SK-N-SH (cell line): ENCODE results near the gene UCHL5. TPM values are rescaled to one million over a fixed set of nuclear protein-coding genes. Genes with fewer than 3 reads are reported as not detected.

Experiments
- CTCF ChIA-PET: fragments of 300-600, 350-600 bp; formaldehyde crosslinking; extraction: SDS; loops from one replicate; lab custom pipeline; 2021; lab: Yijun Ruan, JAX
- POLR2A ChIA-PET: fragments of 350-600 bp; sonication (Branson Sonifier 250); formaldehyde crosslinking; extraction: SDS; loops from one replicate; lab custom pipeline; 2020; ENCODE audit warnings: antibody characterized with exemption, inconsistent platforms; lab: Yijun Ruan, JAX
- DNase-seq: peaks from one replicate; pipeline ENCODE4 v3.0.0; 2012
- H2AFZ ChIP-seq: fragments of 200-600 bp; sonication (generic); 2 replicates; pipeline ENCODE4 v1.8.1; 2016; ENCODE audit warnings: antibody characterized with exemption, mild to moderate bottlenecking, low read depth
- H3F3A ChIP-seq: fragments of 200-600 bp; sonication (generic); replicated peaks from 2 replicates; pipeline ENCODE3; 2016; ENCODE audit warnings: antibody characterized with exemption, mild to moderate bottlenecking; ENCODE audit not compliant: insufficient read depth
- H3K27ac ChIP-seq, 2 experiments: fragments of 200-500 bp in 1 of 2; fragments of 200-600 bp in 1 of 2; sonication (Bioruptor generic) in 1 of 2; sonication (generic), shearing (Covaris generic) in 1 of 2; 2 replicates each; pipeline versions ENCODE4 v1.5.1 to v1.6.1; 2014 to 2016; ENCODE audit warnings: low read depth in 2 of 2, inconsistent platforms in 1 of 2, low read length in 1 of 2, mild to moderate bottlenecking in 1 of 2, mixed read lengths in 1 of 2
- H3K27me3 ChIP-seq: fragments of 200-600 bp; sonication (generic), shearing (Covaris generic); 2 replicates; pipeline ENCODE4 v1.6.1; 2016; ENCODE audit warnings: mixed run types; ENCODE audit not compliant: insufficient read depth
- H3K36me3 ChIP-seq, 2 experiments: fragments of 200-500 bp in 1 of 2; fragments of 200-600 bp in 1 of 2; sonication (Bioruptor generic) in 1 of 2; sonication (generic) in 1 of 2; replicated peaks in 1 of 2; 2 replicates each; pipeline versions ENCODE3 to v1.5.1; 2014 to 2016; ENCODE audit warnings: low read length in 1 of 2, mild to moderate bottlenecking in 1 of 2; ENCODE audit not compliant: insufficient read depth in 2 of 2, control insufficient read depth in 1 of 2
- H3K4me1 ChIP-seq, 2 experiments: fragments of 200-500 bp in 1 of 2; fragments of 200-600 bp in 1 of 2; sonication (Bioruptor generic) in 1 of 2; sonication (generic), shearing (Covaris generic) in 1 of 2; 2 replicates each; pipeline versions ENCODE4 v1.5.1 to v1.6.1; 2014 to 2016; ENCODE audit warnings: low read depth in 1 of 2, low read length in 1 of 2, mixed run types in 1 of 2; ENCODE audit not compliant: insufficient read depth in 2 of 2, control insufficient read depth in 1 of 2
- H3K4me2 ChIP-seq: fragments of 200-600 bp; sonication (generic), shearing (Covaris generic); 2 replicates; pipeline ENCODE4 v1.6.1; 2017; ENCODE audit warnings: mixed run types
- H3K4me3 ChIP-seq, 2 experiments: fragments of 200-500 bp in 1 of 2; fragments of 200-600 bp in 1 of 2; sonication (Bioruptor generic) in 1 of 2; sonication (generic), shearing (Covaris generic) in 1 of 2; 2 replicates each; pipeline versions ENCODE4 v1.5.1 to v1.8.1; 2014 to 2016; ENCODE audit warnings: low read depth in 2 of 2, inconsistent platforms in 1 of 2, low read length in 1 of 2, mild to moderate bottlenecking in 1 of 2, mixed read lengths in 1 of 2, moderate library complexity in 1 of 2
- H3K79me2 ChIP-seq: fragments of 200-600 bp; sonication (generic); 2 replicates; pipeline ENCODE4 v1.8.1; 2017; ENCODE audit warnings: mild to moderate bottlenecking; ENCODE audit not compliant: insufficient read depth
- H3K9ac ChIP-seq: fragments of 200-600 bp; sonication (generic); 2 replicates; pipeline ENCODE4 v1.6.1; 2017; ENCODE audit warnings: mixed run types
- H3K9me2 ChIP-seq: fragments of 200-600 bp; sonication (generic); 2 replicates; pipeline ENCODE4 v1.6.1; 2017; ENCODE audit warnings: mixed run types
- H3K9me3 ChIP-seq: fragments of 200-600 bp; sonication (generic); 2 replicates; pipeline ENCODE4 v1.6.1; 2017; ENCODE audit warnings: mixed run types, mild to moderate bottlenecking, moderate library complexity
- H4K20me1 ChIP-seq: fragments of 200-600 bp; sonication (generic); 2 replicates; pipeline ENCODE4 v1.6.1; 2017; ENCODE audit warnings: mild to moderate bottlenecking, mixed run types; ENCODE audit not compliant: insufficient read depth
- CHD2 ChIP-seq: fragments of 150-350 bp; IDR thresholded peaks from 2 replicates; pipeline ENCODE4 v1.6.1; 2018; ENCODE audit warnings: low read length; ENCODE audit not compliant: partially characterized antibody
- CTCF ChIP-seq: fragments of 200-600 bp; sonication (generic); IDR thresholded peaks from 2 replicates; pipeline ENCODE4 v1.6.1; 2017; ENCODE audit warnings: antibody characterized with exemption, mild to moderate bottlenecking, moderate library complexity
- ELF1 ChIP-seq: IDR thresholded peaks from 2 replicates; pipeline ENCODE4 v1.4.0; 2012
- EZH2phosphoT487 ChIP-seq: fragments of 200-600 bp; sonication (generic); IDR thresholded peaks from 2 replicates; pipeline ENCODE4 v1.6.1; 2017; ENCODE audit warnings: low read depth, mixed run types, mild to moderate bottlenecking, antibody characterized with exemption, moderate library complexity, borderline replicate concordance
- FOXJ3 ChIP-seq: sonication (generic); formaldehyde crosslinking; IDR thresholded peaks from 2 replicates; pipeline ENCODE4 v1.5.1; 2020; ENCODE audit warnings: mild to moderate bottlenecking, missing genetic modification reagents
- GABPA ChIP-seq: IDR thresholded peaks from 2 replicates; pipeline ENCODE4 v1.4.0; 2012; ENCODE audit warnings: low read depth, mild to moderate bottlenecking
- IRF3 ChIP-seq: fragments of 150-350 bp; IDR thresholded peaks from 2 replicates; pipeline ENCODE4 v1.6.1; 2016; ENCODE audit warnings: mild to moderate bottlenecking, low read depth, low read length
- MAX ChIP-seq: IDR thresholded peaks from 2 replicates; pipeline ENCODE4 v1.4.0; 2012; ENCODE audit warnings: low read depth
- MXI1 ChIP-seq: IDR thresholded peaks from 2 replicates; pipeline ENCODE4 v1.6.1; 2012; ENCODE audit warnings: mild to moderate bottlenecking, low read depth, low read length, improper control_type of control experiment
- POLR2AphosphoS5 ChIP-seq: IDR thresholded peaks from 2 replicates; pipeline ENCODE4 v1.6.1; 2012; ENCODE audit warnings: low read depth, low read length
- RCOR1 ChIP-seq: fragments of 150-350 bp; IDR thresholded peaks from 2 replicates; pipeline ENCODE4 v1.6.1; 2017; ENCODE audit warnings: antibody characterized with exemption, low read length
- TEAD4 ChIP-seq: IDR thresholded peaks from 2 replicates; pipeline ENCODE4 v1.4.0; 2012; ENCODE audit warnings: mild to moderate bottlenecking, borderline replicate concordance; ENCODE audit not compliant: insufficient read depth
- USF1 ChIP-seq: IDR thresholded peaks from 2 replicates; pipeline ENCODE4 v1.4.0; 2012; ENCODE audit warnings: low read depth, borderline replicate concordance
- USF2 ChIP-seq: fragments of 150-350 bp; IDR thresholded peaks from 2 replicates; pipeline ENCODE4 v1.6.1; 2017; ENCODE audit warnings: antibody characterized with exemption, low read length, low read depth, borderline replicate concordance
- ZBTB33 ChIP-seq: IDR thresholded peaks from 2 replicates; pipeline ENCODE4 v1.4.0; 2012; ENCODE audit warnings: low read depth, borderline replicate concordance
- WGBS: methylation state at CpG from one replicate; pipeline ENCODE4 v1.1.6; 2017; ENCODE audit warnings: low lambda C conversion rate; 5-methylcytosine and 5-hydroxymethylcytosine counted together
- polyA plus RNA-seq, 3 experiments: library from polyadenylated mRNA; depleted of rRNA; stranded (reverse); fragments of >200 nt; gene quantifications; 2 replicates each; pipeline ENCODE4 v1.2.3, GENCODE V29; 2012

Gene UCHL5
- polyA plus RNA-seq, 1 of the 3 experiments (the other 2 are of a cell fraction) = 14.9 TPM

GRCh38 chr1:193059282-193060114 is at the start of gene UCHL5, which contains the start of gene RO60 (continued):
- TF ChIP-seq CTCF (no peak), GABPA (peak; percentile 80), EZH2phosphoT487 (no peak), POLR2AphosphoS5 (peak; percentile 68), USF1 (peak; percentile 64), ELF1 (peak; percentile 88), IRF3 (no peak), RCOR1 (peak; percentile 51), MAX (peak; percentile 90)
- TF ChIP-seq, all 33 proteins: peak for 16

GRCh38 chr1:193108471-193108870 is 49.3 kb upstream of the UCHL5 start:
- no peaks in the 10 kb centered on the region for H3K36me3 ChIP-seq
- CTCF ChIA-PET = interaction anchor here (5.8 kb wide), 1 partner anchor 13 kb away, joined by 35 read pairs; the partner anchor contains the start of gene CDC73
- no peaks in the 10 kb centered on the region for H3K9me3 ChIP-seq
- H3K4me2 ChIP-seq = no peak overlapping the region
- no peaks in the 10 kb centered on the region for H3K27me3 ChIP-seq
- POLR2A ChIA-PET = no interaction called here
- no peaks in the 10 kb centered on the region; the same call in 1 of the 2 replicates for H4K20me1 ChIP-seq
- no peak overlapping the region for H2AFZ ChIP-seq
- no peak overlapping the region for H3K4me3 ChIP-seq
- peaks cover 24% of the 10 kb centered on the region for H3F3A ChIP-seq
- no peak overlapping the region for H3K27ac ChIP-seq
- no peak overlapping the region for H3K9ac ChIP-seq
- H3K79me2 ChIP-seq = peaks cover 10% of the 10 kb centered on the region
- no peak for DNase-seq
- H3K4me1 ChIP-seq = peaks cover 10 to 17% of the 10 kb centered on the region in 2 experiments; a peak in 3 of 4 replicates
- no peaks in the 10 kb centered on the region for H3K9me2 ChIP-seq
- WGBS = 72% methylated on average over 3 of the region's 3 CpGs
- no peak for TF ChIP-seq CHD2
- TF ChIP-seq ZBTB33 = no peak
- no peak for TF ChIP-seq MXI1
- TF ChIP-seq EZH2phosphoT487 = no peak
- no peak for TF ChIP-seq FOXJ3 (CRISPR knock-in tag)
- no peak for TF ChIP-seq USF2
- TF ChIP-seq CTCF = no peak
- no peak for TF ChIP-seq USF1
- TF ChIP-seq GABPA = no peak
- no peak for TF ChIP-seq TEAD4
